ENCODE results near the gene ZNF98. TPM values are rescaled to one million over a fixed set of nuclear protein-coding genes. Genes with fewer than 3 reads are reported as not detected.

The ZNF98 gene
- total RNA-seq = 0.96 TPM

DNA sequence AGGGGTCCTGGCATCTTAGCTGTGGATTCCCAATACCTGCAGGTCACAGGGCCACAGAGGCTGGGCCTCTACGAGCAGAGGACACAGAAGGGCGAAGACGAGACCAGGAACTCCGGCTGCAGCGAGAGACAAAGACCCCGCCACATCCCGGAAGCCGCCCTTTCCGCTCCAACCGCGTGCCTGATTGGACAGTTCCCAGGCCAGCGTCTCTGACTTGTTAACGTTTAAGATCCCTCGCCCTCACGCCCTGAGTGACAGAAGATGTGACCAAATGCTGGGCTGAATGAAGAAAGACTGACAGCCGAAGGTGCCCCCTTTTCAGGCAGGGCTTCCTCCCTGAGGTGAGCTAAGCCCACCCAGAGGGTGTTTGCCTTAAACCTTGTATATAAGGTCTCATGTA lies at the start of gene ZNF98:
Gene ZNF98 (minus strand): TSS at position 136 of the 400 bp plus-strand sequence. CDS start 122 bp downstream, at position 14.
- peak in 1 of 2 donors; percentile 69 for DNase-seq (ENCODE audit: low spot score in 2 of 2)
- H3K4me3 ChIP-seq = peak within 1 kb of the TSS; percentile 43 to 46
- intact Hi-C loops (cut with DNase I) = no loop called here
- TF ChIP-seq, protein P1, sequence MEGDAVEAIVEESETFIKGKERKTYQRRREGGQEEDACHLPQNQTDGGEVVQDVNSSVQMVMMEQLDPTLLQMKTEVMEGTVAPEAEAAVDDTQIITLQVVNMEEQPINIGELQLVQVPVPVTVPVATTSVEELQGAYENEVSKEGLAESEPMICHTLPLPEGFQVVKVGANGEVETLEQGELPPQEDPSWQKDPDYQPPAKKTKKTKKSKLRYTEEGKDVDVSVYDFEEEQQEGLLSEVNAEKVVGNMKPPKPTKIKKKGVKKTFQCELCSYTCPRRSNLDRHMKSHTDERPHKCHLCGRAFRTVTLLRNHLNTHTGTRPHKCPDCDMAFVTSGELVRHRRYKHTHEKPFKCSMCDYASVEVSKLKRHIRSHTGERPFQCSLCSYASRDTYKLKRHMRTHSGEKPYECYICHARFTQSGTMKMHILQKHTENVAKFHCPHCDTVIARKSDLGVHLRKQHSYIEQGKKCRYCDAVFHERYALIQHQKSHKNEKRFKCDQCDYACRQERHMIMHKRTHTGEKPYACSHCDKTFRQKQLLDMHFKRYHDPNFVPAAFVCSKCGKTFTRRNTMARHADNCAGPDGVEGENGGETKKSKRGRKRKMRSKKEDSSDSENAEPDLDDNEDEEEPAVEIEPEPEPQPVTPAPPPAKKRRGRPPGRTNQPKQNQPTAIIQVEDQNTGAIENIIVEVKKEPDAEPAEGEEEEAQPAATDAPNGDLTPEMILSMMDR (IDR thresholded peaks at IDR 0.05) = no peak
- H3K27me3 ChIP-seq = no peaks in the 10 kb centered on the region
- H3K9me3 ChIP-seq = peaks cover 6 to 16% of the 10 kb centered on the region in 2 donors
- no peaks in the 10 kb centered on the region for H3K4me1 ChIP-seq
- no peaks in the 10 kb centered on the region for H3K36me3 ChIP-seq
- H3K27ac ChIP-seq = no peak within 1 kb of the TSS

DNA sequence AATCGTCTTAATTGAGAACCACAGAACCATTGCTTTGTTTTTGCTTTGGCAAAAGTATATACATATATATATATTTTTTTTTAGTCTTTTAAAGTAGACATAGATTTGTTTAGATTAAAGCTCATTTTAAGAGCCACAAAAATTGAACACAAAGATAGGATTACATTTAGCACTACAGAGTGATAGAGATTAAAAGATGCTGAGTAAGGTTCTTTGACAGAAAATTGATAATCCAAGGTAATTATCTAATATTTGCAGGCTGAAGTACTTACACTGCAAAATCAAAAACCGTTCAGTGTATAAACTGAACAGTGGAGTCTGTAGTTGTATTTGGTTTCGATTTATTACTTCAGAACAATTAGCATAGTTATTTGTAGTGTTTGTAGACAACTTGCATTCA lies 24.5 kb upstream of the ZNF98 start:
- Histone ChIP-seq H3K4me3 (no peak overlapping the region), H3K27ac (no peak overlapping the region), H3K27me3 (no peaks in the 10 kb centered on the region), H3K4me1 (no peaks in the 10 kb centered on the region), H3K36me3 (no peaks in the 10 kb centered on the region), H3K9me3 (peaks cover 83 to 96% of the 10 kb centered on the region in 2 donors)
- intact Hi-C loops (cut with DNase I) = no loop called here
- DNase-seq (ENCODE audit: low spot score in 2 of 2) = no peak
- TF ChIP-seq, protein P1 (IDR thresholded peaks at IDR 0.05) = no peak

DNA sequence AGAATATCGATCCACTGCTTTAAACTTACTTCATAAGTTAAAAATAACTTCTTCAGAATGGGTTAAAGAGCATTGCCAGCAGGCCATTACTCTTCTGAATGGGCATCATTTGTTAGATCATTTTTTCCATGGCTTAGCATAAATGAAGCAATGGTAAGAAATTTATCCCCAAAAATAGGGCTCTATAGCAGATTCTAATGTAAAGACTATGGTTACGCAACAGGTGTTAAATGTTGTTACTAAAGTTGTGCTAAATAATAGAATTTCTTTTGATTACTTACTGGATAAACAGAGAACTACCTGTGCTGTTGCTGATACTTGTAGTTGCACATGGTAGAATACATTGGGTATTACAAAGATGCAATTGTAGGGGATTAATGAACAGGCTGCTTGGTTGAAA lies 15.9 kb upstream of the ZNF98 start:
- Histone ChIP-seq H3K27me3 (no peaks in the 10 kb centered on the region), H3K27ac (no peak overlapping the region), H3K4me1 (no peaks in the 10 kb centered on the region), H3K9me3 (peaks cover 60 to 88% of the 10 kb centered on the region in 2 donors), H3K36me3 (no peaks in the 10 kb centered on the region), H3K4me3 (no peak overlapping the region)
- no peak for DNase-seq (ENCODE audit: low spot score in 2 of 2)
- TF ChIP-seq, protein P1 (IDR thresholded peaks at IDR 0.05) = no peak
- intact Hi-C loops (cut with DNase I) = no loop called here

DNA sequence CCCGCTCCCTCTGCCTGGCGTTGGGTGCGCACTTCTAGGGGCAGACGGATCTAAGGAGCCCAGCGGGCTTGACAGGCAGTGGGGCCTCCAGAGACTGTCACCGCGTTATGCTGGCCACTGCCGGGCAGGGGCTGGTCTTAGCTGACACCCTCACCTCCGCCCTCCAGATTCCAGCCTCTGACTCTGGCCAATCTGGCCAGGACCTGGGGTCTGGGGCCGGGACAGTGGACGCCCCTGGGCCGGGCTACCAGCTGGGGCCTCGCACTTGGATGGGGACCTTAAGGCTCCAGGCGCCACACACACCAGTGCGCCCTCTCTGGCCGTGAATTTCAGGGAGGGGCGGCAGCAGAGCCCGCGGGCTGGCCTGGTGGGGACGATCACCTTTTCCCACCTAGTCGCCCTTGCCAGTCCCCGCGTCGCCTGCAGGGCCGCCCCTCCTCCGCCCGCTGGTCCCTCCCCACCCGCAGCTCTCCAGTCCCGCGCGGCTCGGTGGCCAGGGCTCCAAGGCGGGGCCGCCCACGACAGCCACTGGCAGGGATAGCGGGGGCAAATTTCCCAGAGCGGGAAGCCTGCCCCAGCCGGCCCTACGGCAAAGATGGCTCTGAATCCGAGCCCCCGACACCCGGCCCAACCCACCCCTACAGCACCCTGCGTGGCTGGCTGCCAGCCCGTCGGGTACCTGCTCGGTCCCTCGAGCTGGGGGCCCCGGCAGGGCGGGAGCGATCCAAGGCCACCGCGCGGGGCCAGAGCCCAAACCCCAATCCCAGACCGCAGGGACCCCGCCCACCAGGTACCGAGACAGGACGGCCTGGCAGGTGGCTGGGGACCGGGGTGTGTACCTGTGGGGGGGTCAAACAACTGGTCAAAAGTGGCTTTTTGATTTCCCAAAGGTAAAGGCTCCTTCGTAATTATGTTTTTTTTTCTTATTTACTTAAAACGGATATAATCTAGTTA lies 6.1 kb upstream of the ZNF98 start:
- intact Hi-C loops (cut with DNase I) = no loop called here
- Histone ChIP-seq H3K27ac (no peak overlapping the region), H3K4me1 (no peaks in the 10 kb centered on the region), H3K27me3 (no peaks in the 10 kb centered on the region), H3K36me3 (no peaks in the 10 kb centered on the region), H3K4me3 (peak overlapping the region; percentile 16 to 56), H3K9me3 (peaks cover 6 to 31% of the 10 kb centered on the region in 2 donors)
- no peak for DNase-seq (ENCODE audit: low spot score in 2 of 2)
- TF ChIP-seq, protein P1 (IDR thresholded peaks at IDR 0.05) = peak in 1 of 3 experiments; percentile 11

DNA sequence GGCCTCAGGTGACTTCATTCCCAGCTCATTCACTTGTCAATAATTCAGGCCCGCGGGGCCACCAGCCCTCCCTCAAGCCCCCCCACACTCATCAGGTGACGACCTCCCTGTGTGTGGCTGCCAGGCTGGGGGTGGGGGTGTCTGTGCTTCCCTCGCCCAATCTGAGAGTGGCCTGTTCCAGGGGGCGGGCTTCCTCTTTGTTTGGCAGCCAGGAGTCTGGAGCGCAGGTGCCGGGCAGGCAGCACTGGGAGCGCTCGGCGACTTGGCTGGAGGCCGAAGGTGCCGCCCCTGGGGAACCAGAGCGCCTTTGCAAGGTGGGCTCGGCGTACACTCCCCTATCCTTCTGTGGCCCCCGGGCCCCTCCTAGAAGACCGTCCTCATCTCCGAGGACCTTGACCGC lies 5.4 kb upstream of the ZNF98 start:
- TF ChIP-seq, protein P1 (IDR thresholded peaks at IDR 0.05) = no peak
- peak overlapping the region; percentile 16 to 56 for H3K4me3 ChIP-seq

More for the DNA sequence above, 5.4 kb upstream of the ZNF98 start:
- no peak for DNase-seq (ENCODE audit: low spot score in 2 of 2)
- H3K27me3 ChIP-seq = no peaks in the 10 kb centered on the region
- no peaks in the 10 kb centered on the region for H3K4me1 ChIP-seq
- H3K27ac ChIP-seq = no peak overlapping the region
- intact Hi-C loops (cut with DNase I) = no loop called here
- H3K36me3 ChIP-seq = no peaks in the 10 kb centered on the region
- peaks cover 9 to 36% of the 10 kb centered on the region in 2 donors for H3K9me3 ChIP-seq

Measured in ascending aorta (tissue), 2 donors.